GM12878 (cell line): ENCODE data around the gene POP5.

Source experiments
- EZH2 ChIP-seq: IDR thresholded peaks from 2 replicates; pipeline ENCODE4 v1.6.1; 2012; ENCODE audit warnings: low read depth, mild to moderate bottlenecking, control low read depth, inconsistent platforms, low read length, borderline replicate concordance; ENCODE audit not compliant: control insufficient read depth
- FOXM1 ChIP-seq: IDR thresholded peaks from 2 replicates; pipeline ENCODE4 v1.6.1; 2012; ENCODE audit warnings: low read depth, mild to moderate bottlenecking, inconsistent platforms, low read length, moderate library complexity
- NFXL1 ChIP-seq: fragments of 450-650 bp; IDR thresholded peaks from 2 replicates; pipeline ENCODE4 v1.6.1; 2017; ENCODE audit warnings: antibody characterized with exemption, mild to moderate bottlenecking, borderline replicate concordance
- ZBED1 ChIP-seq: IDR thresholded peaks from 2 replicates; pipeline ENCODE4 v1.6.1; 2016; ENCODE audit warnings: borderline replicate concordance
- TF ChIP-seq, protein P1 (sequence below), 3 experiments: IDR thresholded peaks in 2 of 3; conservative IDR thresholded peaks in 1 of 3; 2 replicates each; pipeline ENCODE4 v1.5.1; 2011; ENCODE audit warnings: low read depth in 3 of 3, low read length in 3 of 3, mild to moderate bottlenecking in 3 of 3, control low read depth in 2 of 3, moderate library complexity in 2 of 3, inconsistent platforms in 1 of 3, mixed read lengths in 1 of 3; ENCODE audit not compliant: control insufficient read depth in 2 of 3, insufficient read depth in 1 of 3; ENCODE audit errors: extremely low read depth in 1 of 3

DNA sequence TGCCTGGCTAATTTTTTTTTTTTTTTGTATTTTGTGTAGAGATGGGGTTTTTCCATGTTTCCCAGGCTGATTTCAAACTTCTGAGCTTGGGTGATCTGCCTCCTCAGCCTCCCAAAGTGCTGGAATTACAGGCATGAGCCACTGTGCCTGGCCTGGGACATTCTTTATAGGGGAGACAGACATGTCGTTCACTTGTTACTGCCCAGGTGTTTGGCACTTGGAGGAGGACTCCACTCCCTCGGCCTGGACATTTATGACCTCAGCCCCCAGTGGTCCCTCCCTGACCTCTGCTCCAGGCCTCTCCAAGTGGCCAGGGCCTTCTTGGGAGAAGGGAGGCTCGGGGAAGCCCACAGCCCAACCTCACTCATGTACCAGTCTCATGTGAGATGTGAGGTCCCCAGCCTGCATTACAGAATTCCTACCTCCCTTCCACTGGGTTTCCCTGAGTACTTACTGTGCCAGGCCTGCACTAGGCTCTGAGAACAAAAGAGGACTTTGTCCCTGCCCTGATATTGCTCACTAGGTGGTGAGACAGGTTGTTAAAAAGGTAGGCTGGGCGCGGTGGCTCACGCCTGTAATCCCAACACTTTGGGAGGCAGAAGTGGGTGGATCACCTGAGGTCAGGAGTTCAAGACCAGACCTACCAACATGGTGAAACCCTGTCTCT is 9.7 kb upstream of the POP5 start:
- TF ChIP-seq NFXL1 (no peak), EZH2 (no peak), FOXM1 (no peak), ZBED1 (no peak)
- TF ChIP-seq, protein P1, sequence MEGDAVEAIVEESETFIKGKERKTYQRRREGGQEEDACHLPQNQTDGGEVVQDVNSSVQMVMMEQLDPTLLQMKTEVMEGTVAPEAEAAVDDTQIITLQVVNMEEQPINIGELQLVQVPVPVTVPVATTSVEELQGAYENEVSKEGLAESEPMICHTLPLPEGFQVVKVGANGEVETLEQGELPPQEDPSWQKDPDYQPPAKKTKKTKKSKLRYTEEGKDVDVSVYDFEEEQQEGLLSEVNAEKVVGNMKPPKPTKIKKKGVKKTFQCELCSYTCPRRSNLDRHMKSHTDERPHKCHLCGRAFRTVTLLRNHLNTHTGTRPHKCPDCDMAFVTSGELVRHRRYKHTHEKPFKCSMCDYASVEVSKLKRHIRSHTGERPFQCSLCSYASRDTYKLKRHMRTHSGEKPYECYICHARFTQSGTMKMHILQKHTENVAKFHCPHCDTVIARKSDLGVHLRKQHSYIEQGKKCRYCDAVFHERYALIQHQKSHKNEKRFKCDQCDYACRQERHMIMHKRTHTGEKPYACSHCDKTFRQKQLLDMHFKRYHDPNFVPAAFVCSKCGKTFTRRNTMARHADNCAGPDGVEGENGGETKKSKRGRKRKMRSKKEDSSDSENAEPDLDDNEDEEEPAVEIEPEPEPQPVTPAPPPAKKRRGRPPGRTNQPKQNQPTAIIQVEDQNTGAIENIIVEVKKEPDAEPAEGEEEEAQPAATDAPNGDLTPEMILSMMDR (IDR thresholded peaks at IDR 0.05 in 2 of 3, conservative IDR thresholded peaks at IDR 0.05 in 1 of 3; ENCODE audit: control insufficient read depth in 2 of 3, extremely low read depth in 1 of 3, insufficient read depth in 1 of 3, low read depth in 3 of 3, low read length in 3 of 3): no peak
